CD4-positive, alpha-beta T cell treated with Interferon alpha-2 for 1 hour (primary cell): ENCODE measurements around the gene PDE4D.
"Not testable (repeated sequence)": the region's sequence is repeated elsewhere in the genome, so short reads cannot be mapped to it uniquely, and the experiment has no call there.

Experiments
- DNase-seq, 2 donors: peaks; one replicate each; pipeline ENCODE4 v3.0.0-alpha.2; 2020 to 2022

PDE4D gene

DNA sequence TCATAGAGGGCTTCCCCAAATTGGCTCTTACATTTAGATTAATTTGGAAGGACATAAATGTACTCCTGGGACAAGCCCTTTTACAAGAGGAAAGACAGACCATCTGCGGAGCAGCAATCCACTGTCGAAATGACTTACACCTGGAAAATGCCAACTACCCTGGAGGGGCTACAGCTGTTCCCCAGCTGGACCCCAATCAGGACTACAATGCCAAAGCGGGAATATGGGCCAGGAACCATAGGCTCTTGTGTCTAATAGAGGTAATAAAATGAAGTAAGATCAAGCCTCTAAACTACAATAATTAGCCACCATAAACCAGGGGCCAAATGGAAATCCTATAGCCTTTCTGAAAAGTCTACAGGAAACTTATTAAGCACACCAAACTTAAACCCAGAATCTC, 581.3 kb downstream of the PDE4D start:
- no peak for DNase-seq

DNA sequence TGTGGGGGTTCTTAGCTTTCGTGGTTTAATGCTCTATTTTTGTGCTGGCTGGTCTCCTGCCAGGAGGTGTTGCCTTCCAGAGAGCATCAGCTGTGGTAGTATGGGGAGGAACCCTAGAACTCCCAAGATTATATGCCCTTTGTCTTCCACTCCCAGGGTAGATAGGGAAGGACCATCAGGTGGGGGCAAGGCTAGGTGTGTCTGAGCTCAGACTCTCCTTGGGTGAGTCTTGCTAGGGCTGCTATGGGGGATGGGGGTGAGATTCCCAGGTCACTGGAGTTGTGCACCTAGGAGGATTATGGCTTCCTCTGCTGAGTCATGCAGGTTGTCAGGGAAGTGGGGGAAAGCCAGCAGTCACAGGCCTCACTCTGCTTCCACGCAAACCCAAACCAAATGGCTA, 584.8 kb downstream of the PDE4D start:
- DNase-seq: not testable (repeated sequence)

DNA sequence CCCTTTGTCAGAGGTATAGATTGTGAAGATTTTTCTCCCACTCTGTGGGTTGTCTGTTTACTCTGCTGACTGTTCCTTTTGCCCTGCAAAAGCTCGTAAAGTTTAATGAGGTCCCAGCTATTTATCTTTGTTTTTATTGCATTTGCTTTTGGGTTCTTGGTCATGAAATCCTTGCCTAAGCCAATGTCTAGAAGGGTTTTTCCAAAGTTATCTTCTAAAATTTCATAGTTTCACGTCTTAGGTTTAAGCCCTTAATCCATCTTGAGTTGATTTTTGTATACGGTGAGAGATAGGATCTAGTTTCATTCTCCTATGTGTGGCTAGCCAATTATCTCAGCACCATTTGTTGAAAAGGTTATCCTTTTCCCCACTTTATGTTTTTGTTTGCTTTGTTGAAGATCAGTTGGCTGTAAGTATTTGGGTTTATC, 590.2 kb downstream of the PDE4D start:
- DNase-seq: not testable (repeated sequence)

DNA sequence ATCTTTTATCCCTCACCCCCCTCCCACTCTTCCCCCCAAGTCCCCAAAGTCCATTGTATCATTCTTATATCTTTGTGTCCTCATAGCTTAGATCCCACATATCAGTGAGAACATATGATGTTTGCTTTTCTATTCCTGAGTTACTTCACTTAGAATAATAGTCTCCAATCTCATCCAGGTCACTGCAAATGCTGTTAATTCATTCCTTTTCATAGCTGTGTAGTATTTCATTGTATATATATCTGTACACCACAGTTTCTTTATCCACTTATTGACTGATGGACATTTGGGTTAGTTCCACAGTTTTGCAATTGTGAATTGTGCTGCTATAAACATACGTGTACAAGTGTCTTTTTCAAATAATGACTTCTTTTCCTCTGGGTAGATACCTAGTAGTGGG, 591.0 kb downstream of the PDE4D start:
- not testable (repeated sequence) for DNase-seq

DNA sequence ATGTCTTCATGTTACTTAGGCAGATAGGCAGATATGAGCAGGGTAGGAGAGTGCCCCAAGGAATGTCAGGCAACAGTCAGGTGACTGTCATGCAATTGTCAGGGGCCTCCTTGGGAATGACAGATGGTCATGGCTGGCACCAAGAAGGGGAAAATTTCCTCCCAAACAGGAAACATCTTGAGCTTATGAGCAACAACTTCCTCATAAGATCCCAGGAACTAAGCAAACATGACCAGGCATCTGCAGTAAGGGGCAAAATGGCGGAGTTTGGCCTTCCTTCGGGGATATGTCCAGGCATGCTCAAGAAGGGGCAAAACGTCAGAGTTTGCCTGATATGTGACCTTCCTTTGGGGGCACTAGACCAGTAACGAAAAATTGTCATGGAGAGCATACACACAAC, 591.8 kb downstream of the PDE4D start:
- no peak for DNase-seq

DNA sequence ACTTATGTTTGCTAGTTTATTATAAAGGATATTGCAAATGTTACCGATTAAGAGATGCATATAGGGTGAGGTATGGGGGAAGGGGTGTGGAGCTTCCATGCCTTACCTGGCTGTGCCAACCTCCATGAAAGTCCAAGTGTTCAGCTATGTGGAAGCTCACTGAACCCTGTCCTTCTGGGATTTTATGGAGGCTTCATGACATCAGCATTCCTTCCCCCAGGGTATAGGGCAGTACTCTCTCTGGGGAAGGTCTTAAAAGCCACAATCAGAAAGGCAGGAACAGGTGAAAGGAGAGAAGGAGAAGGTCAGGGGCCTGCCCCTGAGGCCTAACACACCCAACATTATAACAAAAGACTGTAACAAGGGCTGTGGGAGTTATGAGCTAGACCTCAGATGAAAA, 592.6 kb downstream of the PDE4D start:
- no peak for DNase-seq

DNA sequence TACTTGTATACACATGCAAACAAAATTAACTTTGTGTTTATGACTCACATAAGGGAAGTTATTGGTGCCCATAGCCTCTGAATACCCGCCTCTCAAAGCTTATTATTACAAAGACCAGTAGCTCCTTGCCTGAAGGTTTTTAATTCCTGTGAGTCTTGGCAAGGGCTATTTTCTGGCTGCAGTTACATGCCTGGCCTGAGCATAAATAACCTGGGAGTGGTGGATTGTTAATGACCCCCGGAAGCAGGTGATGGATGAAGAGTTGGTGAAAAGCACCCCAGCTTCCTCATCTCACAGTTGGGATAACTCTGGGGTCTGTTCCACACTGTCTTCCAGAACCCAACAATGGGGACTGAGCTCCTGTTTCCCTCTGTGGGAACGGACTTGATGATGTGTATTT, 594.5 kb downstream of the PDE4D start:
- DNase-seq: no peak

DNA sequence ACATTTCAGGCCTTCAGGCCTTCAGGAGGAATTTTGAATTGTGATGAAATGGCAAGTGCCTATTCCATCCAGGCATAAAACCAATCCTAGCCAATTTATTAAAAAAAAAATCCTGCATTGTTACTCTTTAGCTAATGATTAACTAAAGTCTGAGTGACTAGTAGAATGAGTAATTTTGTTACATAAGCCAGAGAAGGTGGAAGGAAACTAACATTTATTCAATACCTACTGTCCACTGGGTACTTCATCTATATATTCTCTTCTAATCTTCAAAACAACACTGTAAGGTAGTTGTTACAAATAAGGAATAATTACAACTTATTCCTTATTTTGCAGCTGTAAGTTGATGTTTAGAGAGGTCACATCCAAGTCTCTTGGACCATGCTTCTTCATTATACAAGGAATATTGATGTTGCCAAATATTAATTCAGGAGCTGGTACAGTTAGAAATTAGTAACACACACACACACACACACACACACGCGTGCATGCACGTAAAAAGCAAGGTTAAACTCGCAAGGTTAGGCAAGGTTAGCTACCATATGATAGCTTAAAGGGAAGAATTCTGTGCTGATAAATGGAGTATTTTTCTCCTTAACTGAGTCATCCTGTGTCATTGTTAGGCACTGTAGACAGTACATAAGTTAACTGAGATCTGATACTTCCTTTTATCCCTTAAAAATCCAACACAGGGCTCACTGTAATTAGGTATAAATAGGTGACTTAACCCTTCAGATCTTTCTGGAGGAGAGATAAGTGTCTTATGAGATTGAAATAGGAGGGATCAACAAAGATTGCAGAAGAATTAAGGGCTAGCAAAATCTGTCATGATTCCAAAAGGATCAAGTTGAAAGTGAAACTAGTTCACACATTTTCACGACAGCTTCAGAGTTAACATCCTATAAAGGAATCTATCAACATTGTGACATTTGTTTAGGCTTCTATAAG, 596.9 kb downstream of the PDE4D start:
- no peak for DNase-seq

DNA sequence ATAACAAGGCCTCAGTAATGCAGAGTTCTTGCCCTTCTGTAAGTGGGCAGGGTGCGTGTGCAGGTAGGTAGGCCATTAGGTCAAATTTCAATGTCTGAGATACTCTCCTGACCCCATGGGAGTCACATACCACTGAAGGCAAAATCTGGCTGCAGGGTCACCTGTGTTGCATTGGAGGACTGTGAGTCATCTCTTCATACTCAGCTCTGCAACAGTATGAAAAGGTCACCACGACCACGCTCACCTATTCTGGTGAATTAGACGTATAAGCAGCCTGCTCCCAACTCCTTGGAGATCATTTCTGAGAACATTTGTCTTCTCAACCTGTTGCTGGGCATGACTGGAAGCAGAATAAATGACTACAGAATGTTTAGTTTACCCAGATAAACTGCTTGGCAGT, 599.8 kb downstream of the PDE4D start:
- DNase-seq: no peak

DNA sequence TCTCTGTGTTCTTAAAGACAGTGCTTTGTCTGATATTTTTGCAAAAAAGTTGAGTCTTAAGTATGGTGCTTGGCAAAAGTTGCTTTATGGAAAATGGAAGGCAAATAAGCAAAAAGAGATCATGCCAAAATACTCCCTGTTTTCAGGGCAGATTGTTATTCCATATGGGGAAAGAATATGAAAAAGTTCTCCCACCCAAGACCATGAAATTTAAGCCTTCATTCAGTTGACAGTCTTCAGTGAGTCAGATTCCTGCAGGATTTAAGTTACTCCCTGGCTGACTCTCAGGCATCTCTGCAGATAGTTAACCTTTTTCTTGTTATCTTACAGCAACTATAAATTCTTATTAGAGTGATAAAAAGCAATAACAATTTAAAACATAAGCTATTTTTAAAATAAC, 601.6 kb downstream of the PDE4D start:
- no peak for DNase-seq

DNA sequence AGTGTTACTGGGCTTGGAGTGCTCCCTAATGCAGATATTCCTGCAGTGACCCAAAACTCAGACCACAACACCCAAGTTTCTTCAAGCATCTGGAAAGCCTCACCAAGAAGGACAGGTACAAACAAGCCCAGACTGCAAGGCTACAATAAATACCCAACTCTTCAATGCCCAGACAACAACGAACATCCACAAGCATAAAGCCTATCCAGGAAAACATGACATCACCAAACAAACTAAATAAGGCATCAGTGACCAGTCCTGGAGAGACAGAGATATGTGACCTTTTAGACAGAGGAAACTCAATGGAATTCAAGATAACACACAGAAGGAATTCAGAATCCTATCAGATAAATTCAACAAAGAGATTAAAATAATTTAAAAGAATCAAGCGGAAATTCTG, 605.6 kb downstream of the PDE4D start:
- DNase-seq: no peak

DNA sequence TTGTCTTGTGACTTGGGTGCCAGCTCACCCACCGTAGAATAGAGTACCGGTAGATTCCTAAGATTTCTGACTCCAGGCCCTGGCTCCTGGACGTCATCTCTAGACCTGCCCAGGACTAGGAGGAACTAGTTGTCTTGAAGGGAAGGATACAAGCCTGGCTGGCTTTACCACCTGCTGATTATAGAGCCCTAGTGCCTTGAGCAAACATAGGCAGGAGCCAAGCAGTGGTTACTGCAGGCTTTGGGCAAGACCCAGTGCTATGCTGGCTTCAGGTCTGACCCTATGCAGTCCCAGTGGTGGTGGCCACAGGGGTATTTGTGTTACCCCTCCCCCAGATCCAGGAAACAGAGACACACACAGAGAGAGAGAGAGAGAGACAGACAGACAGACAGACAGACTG, 606.2 kb downstream of the PDE4D start:
- no peak for DNase-seq

DNA sequence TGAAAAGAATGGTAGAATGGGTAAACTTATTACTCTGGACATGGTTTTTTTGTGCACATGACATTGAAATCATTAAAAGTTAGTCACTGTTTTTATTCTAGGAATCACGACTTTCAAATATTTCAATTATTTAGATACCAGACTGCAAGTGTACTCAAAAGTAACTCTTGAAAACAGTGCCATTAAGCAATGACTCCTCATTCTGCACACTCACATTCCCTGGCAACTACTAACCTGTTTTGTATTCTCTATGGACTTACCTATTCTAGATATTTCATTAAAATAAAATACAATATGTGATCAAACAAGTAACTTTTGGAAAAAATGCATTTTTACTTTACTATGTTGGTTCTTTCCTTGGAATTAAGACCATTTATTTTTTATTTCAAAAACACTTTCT, 607.0 kb downstream of the PDE4D start:
- DNase-seq: no peak

DNA sequence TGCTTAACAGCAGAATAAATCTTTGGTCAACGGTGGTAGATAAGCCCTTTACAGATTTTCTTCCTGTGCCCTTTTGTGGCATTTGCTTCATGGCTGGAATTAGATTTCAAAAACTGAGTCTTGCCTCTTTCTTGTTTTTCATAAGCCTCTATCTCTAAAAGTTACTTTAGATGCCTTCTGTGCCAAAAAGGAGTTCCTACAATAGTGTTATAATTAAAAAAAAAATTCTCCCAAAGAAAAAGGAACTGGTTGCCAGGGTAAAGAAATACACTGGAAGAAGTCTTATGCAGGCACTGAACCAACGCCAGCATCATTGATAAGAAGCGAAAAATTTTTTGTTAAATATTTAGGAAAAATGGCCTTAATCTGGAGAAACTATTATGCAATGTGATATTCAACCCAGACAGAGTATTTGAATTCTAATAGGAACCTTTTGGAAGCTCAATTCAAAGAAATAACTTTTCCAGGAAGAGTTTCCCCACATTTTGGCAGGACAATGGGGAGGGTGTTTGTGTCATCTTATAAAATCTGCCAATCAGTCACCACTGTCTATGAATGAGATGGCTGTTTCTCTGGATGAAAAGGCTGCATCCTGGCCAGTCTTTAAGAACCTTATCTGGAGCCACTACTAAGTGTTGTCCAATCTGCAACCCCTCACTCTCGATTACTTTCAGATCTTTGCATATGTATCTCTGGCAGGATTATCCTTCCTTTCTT, 608.1 kb downstream of the PDE4D start:
- DNase-seq: no peak

DNA sequence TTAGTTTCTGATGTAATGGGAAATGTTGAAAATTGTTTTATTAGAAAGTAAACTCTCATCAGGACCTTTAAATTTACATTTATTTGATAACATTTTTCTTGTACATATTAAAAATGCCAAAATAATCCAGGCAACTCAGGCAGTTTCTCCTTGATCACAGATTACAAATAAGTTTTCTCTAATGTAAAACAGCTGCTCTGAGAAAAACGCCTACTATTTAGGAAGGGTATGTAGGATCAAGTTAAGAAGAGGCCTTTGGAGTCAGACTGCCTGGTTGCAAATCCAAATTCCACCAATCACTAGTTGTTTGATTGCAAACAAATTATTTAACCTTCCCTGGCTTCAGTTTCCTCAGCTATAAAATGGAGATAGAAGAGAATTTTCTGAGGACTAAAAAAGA, 610.8 kb downstream of the PDE4D start:
- no peak for DNase-seq

DNA sequence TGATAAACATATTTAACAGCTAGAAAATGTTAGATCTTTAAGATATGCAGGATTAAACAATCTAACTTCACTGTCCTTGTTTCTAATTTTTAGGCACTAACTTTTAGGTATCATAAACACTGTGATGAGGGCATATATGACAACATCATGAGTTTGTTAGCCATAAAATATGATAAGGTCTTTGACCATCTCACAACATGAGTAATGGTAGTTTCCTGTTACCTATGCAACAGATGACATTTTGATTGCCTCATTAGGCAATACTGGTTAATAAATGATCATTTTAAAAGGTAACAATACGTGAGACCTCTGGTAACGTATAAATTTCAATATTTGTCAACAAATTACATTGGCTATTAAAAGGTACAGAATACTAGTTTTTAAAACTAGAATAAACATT, 613.5 kb downstream of the PDE4D start:
- no peak for DNase-seq

DNA sequence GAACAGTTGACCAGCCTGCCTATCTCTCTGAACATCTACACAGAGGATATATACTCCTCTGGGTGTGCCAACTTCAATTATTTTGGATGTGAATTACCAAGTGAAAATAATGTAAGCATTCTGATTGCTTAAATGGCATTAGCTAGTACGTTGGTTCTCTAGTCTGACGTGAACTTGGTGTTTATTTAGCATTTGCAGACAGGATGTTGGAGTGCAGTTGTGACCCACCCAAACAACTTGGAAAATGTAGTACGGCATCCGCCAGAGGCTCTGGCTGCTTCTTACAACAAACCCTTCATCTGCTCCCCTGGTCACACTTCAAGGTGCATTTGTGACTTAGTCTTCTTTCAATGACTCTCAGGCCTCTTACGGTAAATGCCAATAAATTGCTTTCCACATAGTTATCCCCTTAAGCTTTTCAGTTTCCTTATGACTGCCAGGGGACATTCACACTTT, 616.6 kb downstream of the PDE4D start:
- DNase-seq: no peak

DNA sequence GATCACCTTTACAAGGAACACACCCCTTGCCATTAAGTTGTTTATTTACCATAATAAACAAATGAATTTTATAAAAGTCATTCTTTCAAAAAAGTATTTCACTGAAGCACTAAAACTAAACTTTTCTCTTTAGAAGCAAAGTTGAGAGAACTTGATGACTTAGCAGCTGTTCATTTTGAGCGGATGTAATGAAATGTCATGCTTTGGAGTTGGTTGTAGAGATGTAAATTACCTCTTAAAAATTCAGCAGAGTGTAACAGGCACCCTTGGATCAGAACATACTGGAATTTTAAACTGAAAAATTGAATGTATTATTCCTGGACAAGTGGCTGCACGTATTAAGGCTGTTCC, 617.2 kb downstream of the PDE4D start:
- DNase-seq: no peak

DNA sequence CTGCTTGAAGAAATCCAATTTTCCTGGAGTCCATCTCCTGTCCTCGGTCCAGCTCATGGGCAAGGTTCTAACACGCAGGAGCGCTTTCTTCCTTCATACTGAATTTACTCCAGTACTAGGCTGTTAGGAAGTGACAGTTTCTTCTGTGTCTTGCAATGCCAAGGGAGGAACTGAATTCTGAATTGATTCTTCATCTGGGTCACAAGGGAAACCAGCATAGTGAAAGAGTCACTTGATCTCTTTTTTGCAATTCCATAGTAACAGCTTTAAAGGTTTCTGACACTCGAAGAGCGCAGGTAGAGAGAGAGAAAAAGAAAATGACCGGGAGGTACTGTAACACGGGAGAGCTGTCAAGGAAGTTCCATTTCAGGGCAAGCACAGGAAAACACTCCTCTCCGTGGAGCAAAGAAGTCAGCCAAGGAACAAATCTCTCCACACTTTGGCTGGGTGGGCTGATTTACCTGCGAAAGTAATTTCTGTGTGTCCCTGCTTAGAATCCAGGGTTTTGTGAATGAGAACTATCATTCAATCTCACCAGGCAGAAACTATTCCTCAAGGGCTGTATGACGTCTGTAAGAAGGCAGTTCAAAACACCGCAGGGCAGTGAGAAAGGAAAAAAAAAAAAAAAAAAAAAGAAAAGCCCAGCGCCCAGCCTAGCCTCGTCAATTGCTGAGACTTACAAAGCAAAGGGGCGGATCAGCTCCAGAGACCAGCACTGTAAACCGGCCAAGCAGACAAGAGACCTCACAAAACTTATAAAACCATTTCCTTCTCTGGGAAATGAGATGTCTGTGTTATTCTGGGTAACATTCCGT, 617.8 kb downstream of the PDE4D start:
- no peak for DNase-seq

DNA sequence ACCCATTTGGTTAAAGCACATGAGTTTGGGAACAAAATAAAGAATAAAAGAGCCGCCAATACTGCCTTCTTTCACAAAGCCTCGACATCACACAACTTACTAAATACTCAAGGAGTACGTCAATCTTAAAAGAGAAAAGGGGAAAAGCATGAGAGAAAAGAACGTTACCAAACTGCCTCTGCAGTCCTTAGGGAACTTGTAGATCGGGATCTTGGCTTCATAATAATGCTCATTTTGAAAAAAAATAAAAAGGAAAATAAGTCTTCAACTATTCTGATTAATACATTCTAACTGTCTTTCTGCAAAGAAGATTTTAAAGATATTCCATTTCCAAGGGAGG, 618.4 kb downstream of the PDE4D start:
- no peak for DNase-seq

DNA sequence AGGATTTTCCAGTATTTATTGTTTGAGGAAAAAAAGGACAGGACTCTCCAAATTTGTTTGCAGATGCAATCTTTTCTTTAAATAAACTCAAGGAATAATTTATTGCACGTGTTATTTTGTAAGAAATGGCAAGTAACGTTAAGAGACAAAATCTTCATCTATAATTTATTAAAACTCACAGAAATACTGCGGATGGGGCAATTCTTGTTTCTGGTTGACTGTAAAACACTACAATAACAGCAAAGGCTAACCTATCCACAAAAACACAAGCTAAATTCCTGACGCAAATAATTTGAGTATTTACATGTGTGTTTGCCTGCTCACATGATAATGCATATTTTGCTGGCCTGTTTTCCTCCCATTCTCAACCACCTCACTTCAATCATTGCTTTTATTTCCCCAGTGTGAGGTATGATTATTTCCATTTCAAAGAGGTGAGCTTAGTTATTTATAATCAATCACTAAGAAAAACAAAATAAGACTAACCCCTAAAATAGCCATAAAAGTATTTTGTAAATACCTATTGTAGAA, 619.4 kb downstream of the PDE4D start:
- DNase-seq: no peak

DNA sequence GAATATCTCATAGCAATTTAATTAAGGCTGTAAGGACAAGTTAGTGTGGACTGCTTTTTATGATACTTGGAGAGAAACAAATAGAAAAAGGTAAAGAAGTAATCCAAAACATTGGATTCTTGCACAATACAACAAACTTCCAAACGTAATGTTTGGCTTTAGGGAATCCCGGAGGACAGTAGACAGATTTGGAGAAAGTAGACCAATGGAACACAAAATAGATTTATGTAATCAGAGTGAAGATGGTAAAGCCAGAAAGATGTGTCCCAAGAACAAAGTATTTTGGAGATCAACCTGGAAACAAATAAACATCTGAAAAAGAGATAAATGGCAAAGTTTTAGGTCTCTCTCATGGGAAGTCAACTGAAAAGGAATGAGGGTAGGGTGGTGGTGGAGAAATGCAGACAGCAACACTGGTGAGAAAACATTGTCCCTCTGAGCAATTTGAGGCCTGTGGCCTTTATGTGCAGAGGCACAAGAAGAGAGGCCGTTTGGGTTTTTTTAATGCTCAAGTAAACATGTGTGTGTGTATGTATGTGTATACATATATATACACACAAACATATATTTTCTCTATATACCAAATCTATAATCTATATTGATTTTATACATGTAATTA, 620.6 kb downstream of the PDE4D start:
- no peak for DNase-seq
